SKM-1 (cell line): ENCODE data around the gene PRDM15.

ENCODE experiments used
- DNase-seq: peaks from one replicate; lab custom pipeline; 2025; ENCODE audit not compliant: unreplicated experiment; lab: John Stamatoyannopoulos, UW

Gene PRDM15

DNA sequence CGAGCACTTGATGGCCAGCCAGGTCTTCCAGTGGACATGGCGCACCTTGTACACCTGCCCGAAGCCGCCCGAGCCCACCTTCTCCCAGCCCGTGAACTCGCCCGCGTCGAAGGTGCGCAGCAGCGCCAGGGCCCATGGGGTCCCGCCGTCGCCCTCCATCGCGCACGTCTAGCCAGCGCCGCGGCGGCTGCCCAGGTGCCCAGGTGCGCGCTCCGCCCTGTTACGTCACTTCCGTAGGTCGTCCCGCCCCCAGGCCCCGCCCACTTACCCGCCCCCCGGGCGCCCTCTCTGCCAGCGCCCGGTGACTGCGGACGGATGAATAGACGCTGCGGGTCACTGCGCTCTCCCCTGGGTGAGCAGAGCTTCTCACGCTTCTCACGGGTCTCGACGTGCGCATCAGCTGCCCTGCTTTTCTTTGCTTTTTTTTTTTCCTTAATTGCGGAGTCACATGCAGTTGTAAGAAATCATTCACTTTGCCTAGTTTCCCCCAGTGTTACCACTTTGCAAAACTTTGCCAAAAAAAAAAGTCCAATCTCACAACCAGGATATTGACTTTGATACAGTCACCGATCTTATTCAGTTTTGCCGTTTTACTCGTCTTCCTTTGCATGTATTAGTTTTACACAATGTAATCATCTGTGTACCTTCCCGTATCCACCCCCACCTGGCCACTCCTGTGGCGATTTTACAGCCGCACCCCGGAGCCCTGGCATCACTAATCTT is 112.1 kb downstream of the PRDM15 start, which contains the start of gene RIPK4:
RIPK4 (minus strand) TSS at position 170 of the 723 bp plus-strand sequence; CDS start at position 159, 11 bp downstream.
- no peak for DNase-seq

DNA sequence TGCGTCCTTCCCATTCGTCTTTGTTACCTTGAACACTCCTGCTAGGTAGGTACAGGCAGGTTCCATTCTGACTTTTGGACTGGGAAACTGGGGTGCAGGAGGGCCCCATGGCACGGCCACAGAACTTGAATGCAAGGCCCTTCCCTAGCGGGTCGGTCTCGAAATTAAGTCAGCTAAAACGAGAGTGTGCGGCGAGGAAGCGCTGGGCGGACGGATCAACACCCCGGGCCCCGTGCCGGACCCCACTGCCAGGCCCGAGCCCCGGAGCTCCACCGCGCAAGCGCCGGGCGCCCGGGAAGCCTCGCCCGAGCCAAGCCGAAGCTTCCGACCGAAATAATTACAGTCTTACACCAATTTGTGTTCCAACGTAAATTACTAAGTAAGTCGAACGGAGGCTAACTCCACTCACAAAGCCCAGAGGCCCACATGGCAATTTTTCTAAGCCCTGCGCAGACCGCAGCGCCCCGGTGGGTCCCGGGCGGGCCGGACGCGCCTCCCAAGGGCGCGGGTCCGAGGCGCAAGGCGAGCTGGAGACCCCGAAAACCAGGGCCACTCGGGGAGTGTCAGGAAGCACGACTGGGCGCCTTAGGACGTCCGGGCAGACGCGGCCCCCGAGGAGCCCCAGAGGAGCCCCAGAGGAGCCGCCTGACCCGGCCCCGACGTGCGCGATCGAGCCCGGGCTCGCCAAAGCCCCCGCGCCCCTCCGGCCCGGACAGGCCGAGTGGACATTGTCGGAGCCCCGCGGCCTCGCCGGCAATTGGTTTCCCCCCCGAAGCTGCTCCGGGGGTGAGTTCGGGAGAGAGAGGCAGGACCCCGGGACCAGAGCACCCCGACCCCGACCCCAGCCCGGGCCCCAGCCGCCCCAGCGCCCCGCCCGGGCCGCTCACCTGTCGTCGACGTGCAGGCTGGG is 112.9 kb downstream of the PRDM15 start:
- DNase-seq, result no peak

DNA sequence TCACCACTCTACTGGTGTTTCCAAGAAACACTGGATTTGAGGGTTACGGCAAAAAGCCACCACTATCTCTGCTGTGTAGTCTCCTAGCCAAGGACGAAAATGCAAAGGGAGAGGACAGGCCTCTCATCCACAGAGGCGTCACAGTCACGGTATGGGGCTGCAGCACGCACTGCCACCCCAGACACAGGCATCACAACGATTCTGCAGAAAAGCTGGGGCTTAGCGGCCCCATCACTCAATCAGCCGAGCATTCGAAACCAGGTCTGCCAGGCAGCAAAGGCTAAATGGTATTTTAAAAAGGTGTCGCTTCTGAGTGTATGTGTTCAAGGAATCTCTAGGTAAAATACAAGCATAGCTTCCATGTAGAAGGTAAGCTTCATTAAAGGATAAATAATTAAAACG is 113.7 kb downstream of the PRDM15 start:
- DNase-seq, result no peak

DNA sequence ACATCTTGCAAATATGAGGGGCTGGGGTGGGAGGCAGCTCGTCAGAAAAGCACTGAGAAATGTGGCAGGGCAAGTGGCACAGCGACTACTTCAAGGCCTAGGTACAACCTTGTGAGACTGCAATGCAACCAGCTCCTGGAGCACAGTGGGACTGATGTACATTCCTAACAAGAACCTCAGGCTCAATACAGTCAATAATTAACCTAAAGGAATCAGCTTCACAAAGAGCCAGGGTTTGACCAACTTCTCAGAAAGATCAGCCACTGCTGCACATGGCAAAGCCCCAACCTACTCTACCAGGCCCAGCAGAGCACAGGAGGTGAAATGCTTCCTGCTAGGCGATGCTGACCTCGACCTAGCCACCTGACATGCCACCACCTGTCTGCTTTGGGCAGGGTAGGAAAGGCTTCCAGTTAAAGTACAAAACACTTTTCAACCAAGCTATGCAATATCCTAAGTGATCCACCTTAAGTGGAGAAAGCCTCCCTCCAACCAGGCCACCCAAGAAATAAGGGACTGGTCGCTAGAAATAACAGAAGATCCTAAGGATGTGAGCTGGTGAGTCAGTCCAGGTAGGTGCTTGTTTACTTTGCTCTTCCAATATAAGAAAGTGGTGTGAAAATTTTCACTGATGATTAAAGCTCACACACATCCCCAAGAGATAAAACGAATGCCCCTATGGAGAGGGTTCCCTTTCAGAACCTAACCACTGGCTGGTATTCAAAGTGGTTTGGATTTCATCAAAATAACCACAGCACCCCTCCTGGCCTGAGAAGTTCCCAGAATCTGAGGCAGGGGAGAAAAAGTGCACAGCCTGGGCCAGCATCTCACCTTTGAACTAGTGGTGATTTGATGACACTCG is 114.4 kb downstream of the PRDM15 start:
- no peak for DNase-seq

DNA sequence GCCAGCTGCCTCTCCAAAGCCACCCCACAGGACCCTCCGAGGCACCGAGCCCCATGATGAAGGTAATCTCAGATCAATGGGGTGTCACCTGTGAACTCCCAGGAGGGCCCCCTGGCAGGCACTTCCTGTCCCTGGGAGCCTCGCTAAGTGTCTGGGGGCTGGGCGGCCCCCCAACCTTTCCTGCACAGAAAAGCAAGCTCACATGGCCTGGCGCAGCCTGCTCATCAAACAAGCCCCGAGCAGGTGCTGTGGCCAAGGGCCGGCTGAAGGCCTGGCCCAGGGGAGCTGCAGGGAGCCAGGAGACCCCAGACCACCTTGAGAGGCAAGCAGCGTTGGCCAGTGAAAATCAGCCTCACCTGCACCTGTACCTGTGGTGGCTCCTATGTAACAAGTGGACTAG is 115.1 kb downstream of the PRDM15 start:
- DNase-seq, result no peak

DNA sequence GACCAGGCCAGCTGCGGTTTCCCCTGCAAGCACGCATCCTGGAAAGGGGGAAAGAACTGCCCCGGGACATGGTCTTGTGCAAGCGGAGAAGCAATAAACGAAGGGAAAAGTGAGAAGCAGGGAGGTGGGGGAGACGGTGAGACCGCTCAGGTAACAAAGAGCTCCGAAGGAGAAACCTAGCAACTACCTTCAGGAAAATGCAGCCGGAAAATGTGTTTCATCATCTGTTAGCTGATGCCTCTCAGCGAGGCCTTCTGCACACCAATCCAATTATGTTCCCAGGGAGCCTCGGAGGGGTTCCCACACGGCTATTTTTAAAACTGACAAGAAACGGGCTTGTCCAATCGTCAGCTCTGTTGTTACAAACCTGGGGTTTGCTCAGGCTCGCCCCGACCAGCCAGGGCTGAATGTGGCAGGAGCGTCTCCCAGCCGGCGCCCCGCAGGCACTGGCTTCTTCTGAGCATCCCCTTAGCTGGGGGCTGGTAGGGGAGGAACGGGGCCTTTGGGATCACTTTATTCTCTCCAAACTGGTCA is 115.7 kb downstream of the PRDM15 start:
- no peak for DNase-seq

DNA sequence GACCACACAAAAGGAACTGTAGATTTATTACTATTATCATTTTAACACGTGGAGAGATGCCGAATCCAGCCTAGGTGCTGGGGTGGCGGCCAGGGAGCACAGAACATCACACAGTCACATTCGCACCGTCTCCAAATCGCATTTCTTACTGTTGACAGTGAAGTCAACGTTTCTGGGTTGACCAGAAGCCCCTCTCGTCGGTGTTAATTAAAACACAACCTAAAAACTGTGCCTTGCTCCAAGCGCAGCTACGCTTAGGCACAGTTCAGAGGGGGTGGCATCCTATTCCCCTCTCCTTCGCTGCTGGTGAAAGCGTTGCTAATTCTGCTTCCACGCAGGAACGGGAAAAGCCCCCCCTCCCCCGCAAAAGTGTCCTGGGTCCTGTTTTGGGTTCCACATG is 116.4 kb downstream of the PRDM15 start:
- no peak for DNase-seq

DNA sequence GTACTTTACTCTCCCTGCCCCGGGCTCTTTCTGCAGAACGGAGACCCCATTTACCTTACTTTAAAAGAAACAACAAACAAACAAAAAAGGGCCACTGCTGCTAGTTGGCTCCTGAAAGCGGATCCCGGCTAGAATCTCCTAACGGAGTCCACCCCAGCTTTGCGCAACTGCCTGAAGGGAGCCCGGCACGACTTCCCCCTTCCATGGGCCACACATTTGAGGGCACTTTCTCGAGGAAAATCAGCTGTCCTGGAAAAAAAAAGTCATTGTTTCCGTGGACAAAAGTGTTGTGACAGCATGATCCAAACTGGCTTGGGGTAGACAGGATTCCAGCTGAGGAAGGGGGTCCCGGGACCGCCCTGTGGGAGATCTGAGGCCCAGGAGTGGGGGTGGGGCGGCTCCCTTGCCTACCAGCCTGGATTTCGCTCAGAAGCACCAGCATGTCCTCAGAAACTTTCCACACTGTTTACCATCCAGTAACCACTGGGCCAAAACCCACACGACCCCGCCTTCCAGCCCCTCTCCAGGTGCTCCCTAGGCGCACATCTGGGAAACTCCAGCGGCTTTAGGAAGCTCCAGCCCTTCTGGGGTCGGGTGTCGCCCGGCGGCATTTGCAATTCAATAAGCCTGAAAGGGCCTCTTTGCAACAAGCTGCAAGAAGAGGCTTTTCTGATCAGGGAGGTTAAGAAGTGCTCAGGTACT is 117.1 kb downstream of the PRDM15 start:
- DNase-seq, result no peak

DNA sequence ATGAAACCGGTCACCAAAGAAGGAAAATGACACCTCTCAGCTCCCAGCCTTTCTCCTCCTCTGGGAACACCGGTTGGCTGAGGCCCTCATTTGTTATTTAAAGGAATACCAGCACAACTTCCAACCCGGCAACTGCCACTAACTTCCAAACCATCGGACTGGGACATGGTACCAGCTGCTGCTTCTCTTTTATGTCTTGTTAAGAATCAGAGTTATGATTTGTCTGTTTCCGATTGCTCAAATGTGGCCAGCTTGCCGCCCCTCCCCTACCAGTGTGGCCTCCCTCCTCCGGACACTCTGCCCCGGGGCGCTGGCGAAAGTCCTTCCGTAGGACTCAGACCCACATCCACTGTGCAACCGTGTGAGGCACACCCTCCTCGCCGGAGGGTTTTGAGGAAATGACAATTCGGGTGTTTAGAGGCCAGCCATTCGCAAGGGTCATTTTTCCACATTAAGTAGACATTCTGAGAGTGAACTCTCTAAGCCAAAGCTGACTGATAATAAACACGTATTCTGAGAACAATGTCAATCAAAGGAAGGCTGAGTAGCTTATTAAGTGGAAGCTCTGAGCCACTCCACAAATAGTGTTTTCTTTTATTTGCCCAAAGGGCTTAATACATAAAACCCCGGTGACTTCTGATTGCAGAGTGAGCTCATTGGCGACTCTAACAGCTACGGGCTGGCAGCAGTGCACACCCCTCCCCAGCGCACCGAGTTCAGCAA is 117.8 kb downstream of the PRDM15 start:
- DNase-seq, result peak; percentile 35

DNA sequence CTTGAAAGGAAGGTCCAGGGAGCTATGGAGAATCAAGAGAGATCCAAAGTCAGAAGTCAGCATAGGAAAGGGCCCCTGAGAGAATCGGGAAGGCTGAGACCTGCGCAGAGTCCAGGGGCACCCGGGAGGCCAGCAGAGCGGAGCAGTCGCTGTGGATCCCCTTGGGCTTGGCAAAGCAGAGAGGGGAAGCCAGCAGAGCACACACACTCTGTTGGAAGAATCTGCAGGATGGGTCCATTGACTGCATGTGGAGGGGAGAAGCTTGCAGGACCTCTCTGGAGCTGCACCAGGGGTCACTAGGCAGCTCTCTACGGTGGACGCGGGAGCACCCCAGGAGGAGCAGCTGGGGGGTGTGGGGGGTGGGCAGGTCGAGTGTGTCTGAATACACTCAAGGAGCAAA is 118.7 kb downstream of the PRDM15 start:
- no peak for DNase-seq

DNA sequence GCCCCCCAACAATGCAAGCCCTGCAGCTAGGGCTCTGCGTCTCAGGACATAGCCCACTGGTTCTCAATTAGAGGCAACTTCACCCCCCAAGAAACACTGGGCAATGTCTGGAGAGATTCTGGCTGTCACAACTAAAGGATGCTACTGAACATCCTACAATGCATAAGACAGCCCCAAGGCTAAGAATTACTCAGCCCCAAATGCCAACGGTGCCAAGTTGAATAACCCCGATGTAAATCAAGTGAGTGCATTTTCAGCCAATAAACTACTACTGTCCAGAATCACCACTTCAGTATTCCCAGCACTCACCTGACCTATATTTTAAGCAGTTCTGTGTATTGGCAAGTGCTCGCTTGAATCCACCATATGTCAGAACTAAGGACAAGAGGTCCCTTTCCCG is 119.2 kb downstream of the PRDM15 start:
- no peak for DNase-seq

DNA sequence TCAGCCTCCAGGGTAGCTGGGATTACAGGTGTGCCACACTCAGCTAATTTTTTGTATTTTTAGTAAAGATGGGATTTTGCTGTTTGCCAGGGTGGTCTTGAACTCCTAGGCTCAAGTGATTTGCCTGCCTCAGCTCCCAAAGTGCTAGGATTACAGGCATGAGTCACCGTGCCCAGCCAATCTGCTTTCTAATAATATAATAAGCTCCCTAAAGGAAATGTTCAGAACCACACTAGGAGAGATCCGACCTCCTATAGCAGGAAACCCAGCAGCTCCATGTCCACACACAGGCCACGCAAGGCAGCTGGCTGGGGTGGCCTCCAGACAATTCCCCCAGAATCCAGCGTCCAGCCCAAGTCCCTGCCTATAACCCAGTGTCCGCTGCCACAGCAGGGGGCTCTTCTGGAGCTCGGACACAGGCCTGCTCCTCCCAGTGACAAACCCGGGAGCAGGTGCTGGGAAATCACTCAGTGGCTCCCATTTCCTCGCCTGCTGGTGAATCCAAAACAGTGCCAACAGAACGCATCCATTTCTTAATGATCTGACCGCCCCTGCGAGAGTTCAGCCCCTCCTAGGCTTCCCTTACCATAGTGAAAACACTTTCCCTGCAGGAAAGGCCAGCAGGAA is 119.8 kb downstream of the PRDM15 start:
- DNase-seq, result no peak

DNA sequence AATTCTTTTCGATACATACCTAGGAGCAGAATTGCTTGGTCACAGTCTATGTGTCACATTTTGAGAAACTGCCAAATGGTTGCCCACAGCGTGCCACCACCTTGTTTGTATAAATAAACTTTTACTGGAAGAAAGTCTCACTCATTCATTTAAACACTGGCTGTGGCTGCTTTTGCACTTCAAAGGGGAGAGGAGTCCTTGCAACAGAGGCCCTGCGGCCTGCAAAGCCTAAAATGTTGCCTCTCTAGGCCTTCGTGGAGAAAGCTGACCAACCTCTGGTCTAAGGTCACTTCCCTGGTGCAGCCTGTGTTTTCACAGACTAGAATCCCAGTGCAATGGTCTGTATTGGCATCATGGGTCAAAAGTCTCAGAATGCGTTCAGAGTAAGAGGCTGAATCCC is 120.6 kb downstream of the PRDM15 start:
- DNase-seq, result no peak

DNA sequence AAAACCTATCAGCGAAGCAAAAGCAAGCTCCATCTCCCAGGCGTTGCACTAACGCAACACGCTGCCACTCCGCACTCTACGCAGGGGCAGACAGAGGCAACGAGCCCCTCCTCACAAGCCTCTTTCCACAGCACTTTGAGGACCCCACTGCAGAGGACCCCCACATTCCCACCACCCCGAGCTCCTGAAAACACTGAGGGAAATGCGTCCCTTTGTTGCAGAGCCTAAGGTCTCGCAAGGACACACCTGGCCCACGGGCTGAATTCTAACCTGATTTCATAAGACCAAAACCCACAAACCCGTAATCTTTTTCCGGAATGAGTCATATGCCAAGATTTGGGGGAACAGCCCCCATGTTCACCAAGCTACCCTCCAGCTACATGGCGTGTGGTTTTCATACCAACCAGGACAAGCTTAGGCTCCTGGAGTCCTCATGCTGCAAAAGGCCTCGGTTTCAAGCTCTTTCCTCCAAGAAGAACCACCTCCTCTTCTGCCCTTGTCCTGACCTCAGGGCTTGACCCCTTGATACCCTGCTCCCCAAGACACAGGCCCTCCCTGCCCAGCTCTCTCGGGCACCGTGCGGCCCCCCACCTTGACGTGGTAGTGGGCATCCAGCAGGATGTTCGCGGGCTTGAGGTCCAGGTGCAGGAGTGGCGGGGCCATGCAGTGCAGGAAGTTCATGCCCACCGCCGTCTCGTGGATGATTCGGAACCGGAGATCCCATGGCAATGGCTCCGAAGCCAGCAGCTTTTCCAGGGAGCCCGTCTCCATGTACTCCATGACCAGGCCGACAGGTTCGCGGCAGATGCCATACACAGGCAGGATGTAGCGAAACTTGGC is 123.0 kb downstream of the PRDM15 start:
- DNase-seq, result no peak

DNA sequence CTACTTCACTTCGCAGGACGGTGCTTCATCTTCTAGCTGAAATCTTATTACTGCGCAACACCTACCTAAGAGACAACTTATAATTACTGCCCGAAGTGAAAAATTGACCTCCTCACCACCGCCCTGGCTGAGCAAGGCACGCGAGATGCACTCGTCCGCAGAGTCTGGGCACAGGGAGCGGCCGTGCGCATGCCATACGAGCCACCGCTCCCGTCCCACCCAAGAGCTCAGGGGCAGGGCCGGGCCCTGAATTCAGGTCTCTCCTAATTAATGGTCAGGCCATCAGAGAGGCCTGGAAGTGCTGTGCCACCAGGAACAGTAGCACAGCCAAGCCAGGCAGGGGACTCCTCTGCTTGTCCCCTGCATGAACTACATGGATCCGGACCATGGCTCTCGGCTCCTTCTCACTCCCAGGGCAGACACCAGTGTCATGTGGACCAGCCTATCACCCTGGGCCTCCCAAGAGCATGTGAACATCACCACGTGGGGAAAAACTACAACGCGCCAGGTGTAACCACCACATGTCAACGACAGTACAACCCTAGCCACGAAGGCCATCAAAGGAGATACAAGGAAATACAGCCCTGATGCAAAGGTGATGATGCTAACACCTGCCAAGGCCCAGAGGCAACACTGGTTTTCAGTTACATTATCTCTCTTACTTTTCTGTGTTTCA is 123.7 kb downstream of the PRDM15 start:
- DNase-seq, result no peak

DNA sequence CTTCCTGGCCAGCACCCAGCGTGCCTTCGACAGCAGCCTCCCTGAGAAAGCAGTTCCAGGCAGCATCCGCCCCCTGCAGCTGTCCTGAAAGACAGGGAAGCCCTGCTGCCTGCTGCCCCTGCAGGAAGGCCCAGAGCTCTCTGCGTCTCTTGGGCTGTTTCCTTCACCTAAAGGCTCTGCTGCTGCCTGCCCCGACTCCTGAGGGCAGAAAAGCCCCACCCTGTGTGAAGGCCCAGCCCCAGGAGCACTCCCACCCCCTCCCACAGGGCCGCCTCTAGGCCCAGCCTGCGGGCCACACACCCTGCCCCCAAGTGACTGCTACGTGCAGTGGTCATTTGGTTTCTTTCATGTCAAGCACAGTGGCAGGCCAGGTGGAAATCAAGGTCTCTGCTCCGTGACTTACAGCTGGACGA is 124.7 kb downstream of the PRDM15 start:
- DNase-seq, result no peak

DNA sequence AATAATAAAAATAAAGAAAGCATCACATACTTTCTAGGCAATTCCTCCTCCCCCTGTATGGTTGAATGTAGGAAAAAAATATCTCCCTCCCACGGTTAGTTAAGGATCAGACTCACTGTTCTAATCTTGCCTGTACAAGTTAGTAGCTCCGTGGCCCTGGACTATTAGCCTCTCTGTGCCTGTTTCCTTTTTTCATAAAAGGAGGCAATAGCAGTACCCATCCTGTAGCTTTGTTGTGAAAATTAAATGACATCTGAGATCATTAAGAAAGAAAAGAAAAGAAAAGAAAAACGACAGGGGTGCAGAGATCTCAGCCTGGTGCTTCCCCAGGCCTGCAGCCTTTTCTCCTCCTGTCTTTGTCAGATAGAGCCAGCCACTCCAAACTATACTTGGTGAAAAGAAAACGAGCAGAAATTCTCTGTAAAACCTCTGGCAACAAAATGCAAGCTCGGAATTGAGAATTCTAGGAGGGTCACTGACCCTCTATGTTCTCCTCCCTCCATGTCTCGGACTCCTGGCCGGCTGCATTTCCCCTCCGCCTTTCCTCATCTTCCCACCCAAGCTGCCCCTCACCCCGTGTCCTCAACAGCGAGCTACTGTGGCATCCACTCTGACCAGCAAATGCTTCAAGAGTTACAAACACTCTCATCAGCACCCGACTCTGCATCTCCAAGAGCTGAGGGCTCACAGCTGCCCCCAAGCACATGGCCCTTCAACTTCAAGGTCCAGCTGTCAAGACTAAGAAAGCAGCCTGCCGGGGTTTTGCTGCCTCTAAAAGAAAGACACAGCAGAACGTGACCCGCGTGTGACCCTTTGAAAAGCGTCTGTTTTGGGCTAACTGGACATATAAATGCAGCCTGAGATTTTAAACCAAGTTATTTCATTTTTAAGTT is 125.9 kb downstream of the PRDM15 start:
- DNase-seq, result no peak
